Measurements from ENCODE around the gene SLC6A15.

The SLC6A15 gene

DNA sequence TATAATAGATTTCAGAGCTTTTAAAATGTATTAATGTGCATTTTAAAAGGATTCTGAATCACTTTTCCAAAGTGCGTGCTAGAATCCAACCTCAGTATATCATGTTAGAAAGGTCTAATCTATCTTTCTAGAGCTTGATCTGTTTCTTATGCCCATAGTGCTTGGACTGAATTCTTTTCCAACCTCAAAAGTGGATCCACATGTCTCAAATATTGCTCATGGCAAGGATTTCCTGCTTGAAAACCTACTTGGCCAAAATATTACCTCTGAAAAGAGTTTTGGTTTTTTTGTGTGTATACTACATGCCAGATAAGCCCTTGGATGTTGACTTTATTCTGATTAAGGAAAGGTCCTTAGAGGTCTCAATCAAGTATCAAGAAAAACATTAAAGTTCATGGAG is 16.9 kb upstream of the SLC6A15 start:
- no peak for DNase-seq (ENCODE audit: low spot score)
- TF ChIP-seq, protein P1, sequence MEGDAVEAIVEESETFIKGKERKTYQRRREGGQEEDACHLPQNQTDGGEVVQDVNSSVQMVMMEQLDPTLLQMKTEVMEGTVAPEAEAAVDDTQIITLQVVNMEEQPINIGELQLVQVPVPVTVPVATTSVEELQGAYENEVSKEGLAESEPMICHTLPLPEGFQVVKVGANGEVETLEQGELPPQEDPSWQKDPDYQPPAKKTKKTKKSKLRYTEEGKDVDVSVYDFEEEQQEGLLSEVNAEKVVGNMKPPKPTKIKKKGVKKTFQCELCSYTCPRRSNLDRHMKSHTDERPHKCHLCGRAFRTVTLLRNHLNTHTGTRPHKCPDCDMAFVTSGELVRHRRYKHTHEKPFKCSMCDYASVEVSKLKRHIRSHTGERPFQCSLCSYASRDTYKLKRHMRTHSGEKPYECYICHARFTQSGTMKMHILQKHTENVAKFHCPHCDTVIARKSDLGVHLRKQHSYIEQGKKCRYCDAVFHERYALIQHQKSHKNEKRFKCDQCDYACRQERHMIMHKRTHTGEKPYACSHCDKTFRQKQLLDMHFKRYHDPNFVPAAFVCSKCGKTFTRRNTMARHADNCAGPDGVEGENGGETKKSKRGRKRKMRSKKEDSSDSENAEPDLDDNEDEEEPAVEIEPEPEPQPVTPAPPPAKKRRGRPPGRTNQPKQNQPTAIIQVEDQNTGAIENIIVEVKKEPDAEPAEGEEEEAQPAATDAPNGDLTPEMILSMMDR (IDR thresholded peaks at IDR 0.05; ENCODE audit: extremely low read depth, missing control alignments) = no peak

DNA sequence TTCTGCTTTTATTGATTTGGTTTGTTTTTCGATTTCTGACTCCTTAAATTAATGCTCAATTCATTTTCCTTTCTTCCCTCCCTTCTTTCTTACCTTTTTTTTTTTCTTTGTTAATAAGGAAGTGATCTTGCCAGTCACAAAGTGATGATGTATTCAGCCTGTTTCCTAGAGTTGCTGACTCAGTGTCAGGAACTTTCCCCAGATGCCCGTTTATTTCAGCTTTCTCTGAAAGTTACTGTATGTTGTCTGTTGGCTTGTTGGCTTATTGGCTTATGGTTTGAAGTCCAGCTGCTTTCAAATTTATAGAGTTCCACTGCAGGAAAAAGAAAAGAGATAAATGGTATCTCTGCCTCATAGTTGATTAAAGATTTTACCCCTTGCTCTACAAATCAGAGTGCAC is 12.4 kb upstream of the SLC6A15 start:
- DNase-seq (ENCODE audit: low spot score) = no peak
- TF ChIP-seq, protein P1 (IDR thresholded peaks at IDR 0.05; ENCODE audit: extremely low read depth, missing control alignments) = no peak

DNA sequence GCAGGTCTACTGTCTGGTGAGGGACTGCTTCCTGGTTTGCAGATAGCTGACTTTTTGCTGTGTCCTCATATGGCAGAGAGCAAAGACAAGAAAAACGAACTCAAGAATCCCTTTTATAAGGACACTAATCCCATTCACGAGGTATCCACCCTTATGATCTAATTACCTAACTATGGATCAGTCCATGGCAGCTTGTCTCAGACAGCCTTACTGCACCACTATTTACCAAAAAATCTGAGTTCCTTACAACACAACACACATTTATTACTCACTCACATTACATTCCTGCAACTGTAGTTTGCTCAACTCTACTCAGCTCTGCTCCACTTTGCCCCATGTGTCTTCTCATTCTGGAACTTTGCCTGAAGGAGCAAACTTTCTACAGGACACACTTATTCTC is 10.1 kb upstream of the SLC6A15 start:
- DNase-seq (ENCODE audit: low spot score) = no peak
- TF ChIP-seq, protein P1 (IDR thresholded peaks at IDR 0.05; ENCODE audit: extremely low read depth, missing control alignments) = no peak

DNA sequence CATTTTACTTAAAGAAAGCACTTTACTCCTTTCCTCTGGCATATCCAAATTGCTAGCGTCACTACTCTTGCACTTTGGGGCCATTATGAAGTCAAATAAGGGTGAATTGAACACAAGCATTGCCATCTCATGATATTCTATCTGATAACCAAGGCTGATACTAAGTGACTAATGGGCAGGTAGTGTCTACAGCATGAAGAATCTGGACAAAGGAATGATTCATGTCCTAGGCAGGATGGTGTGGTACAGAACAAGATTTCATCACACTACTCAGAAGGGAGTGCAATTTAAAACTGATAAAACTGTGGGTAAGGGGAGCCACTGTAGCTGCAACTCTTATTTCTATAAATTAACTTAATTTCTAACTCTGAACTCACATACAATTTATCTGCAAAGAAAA is 7.7 kb upstream of the SLC6A15 start:
- no peak for DNase-seq (ENCODE audit: low spot score)
- TF ChIP-seq, protein P1 (IDR thresholded peaks at IDR 0.05; ENCODE audit: extremely low read depth, missing control alignments) = no peak

DNA sequence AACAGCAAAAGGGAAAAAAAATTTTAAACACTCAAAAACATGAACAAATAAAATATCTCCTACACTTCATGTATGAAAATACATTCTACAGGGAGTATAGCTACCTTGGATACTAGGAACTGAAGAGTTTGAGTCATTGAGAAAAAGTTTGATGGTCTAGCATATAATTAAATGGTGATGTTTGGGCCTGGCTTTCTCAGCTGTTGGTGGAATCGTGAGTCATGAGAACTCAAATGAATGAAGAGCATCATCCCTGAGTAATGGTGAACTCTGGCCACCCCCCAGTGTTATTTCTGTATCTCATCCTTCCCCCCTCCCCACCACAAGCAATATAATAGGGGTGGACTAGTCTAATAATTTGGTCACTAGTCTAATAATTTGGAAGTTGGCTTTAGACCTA is 6.7 kb upstream of the SLC6A15 start:
- DNase-seq (ENCODE audit: low spot score) = no peak
- TF ChIP-seq, protein P1 (IDR thresholded peaks at IDR 0.05; ENCODE audit: extremely low read depth, missing control alignments) = no peak

DNA sequence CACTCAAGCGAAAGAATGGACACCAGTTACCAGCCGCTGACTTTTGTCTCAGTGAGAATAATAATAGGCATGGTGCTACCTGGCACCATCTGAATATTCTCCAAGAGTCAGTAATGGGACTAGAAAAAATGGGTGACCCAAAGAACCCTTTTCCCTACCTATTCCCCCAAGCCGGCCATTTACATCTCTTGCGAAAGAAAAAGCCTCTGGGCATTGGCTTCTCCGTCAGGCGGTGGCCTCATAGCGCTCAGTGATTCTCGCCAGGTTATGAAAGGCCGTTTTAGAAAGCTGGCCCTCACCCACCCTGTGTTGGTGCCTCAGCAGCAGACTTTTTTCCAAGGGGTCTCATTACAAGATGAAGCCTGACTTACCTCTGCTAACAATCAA is 523 bp upstream of the SLC6A15 start:
- DNase-seq (ENCODE audit: low spot score) = no peak

DNA sequence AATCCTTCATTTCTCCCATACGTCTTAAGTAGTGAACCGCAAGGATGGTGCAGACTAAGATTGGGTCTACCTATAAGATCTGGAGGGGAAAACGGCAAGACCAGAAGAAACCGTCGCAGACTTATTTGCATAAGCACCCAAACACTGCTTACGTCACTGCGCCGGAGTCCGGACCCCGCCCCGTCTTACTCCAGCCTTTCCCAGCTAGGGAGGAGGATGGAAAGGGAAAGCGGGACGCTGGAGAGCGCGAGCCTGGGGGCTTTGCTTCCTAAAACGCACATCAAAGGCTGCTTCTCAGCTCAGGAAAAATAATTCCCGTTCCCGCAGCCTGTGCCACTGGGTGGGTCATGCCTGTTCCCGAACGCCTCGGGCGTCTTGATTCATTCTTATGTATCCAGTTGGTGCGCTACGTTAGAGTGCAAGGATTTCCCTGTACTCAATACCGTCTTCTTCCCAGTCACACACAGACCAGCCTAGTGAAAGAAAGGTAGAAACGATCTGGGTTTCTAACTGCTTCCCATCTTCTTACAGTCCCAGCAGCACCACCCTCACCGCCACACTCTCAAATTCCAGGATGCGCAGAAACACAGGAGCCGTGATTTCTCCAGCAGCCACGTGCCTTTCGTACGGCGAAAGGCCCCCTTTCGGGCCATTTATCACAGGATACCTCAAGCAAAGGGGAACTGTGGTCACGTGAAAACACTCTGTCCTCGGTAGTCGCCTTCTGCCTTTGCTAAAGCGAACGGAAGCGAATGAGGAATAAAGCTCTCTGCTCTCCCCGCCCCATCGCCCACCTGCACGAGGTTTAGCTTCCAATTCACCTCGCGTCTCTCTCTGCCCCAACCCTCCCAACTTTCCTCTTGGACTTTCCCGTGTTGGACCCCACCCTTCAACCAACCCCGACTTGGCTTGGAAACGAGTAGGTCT is 1.1 kb downstream of the SLC6A15 start:
- peak; percentile 15 for DNase-seq (ENCODE audit: low spot score)
- TF ChIP-seq, protein P1 (IDR thresholded peaks at IDR 0.05; ENCODE audit: extremely low read depth, missing control alignments) = no peak

More for the DNA sequence above, 523 bp upstream of the SLC6A15 start:
- TF ChIP-seq, protein P1 (IDR thresholded peaks at IDR 0.05; ENCODE audit: extremely low read depth, missing control alignments) = no peak
